Endodermal cell (in vitro differentiated cells): Measurements from ENCODE around the gene MAVS. TPM values are rescaled to one million over a fixed set of nuclear protein-coding genes. Genes with fewer than 3 reads are reported as not detected.

Experiments used
- DNase-seq: peaks from one replicate; pipeline ENCODE4 v3.0.0-alpha.2; 2017
- H3K27ac ChIP-seq: 2 replicates; pipeline ENCODE4 v1.5.1; 2013; ENCODE audit warnings: mild to moderate bottlenecking, low read depth, low read length, moderate library complexity
- H3K27me3 ChIP-seq: 2 replicates; pipeline ENCODE4 v1.6.1; 2013; ENCODE audit warnings: mild to moderate bottlenecking, low read length, moderate library complexity; ENCODE audit not compliant: insufficient read depth, control insufficient read depth, poor library complexity, severe bottlenecking
- H3K36me3 ChIP-seq: 2 replicates; pipeline ENCODE4 v1.7.0; 2013; ENCODE audit warnings: mild to moderate bottlenecking, low read length, moderate library complexity; ENCODE audit not compliant: control insufficient read depth, insufficient read depth
- H3K4me1 ChIP-seq: one replicate; pipeline ENCODE4 v1.7.0; 2013; ENCODE audit warnings: low read length; ENCODE audit not compliant: control insufficient read depth, insufficient read depth
- H3K4me3 ChIP-seq: 2 replicates; pipeline ENCODE4 v1.5.1; 2013; ENCODE audit warnings: mild to moderate bottlenecking, low read length, moderate library complexity
- H3K9ac ChIP-seq: 2 replicates; pipeline ENCODE4 v1.6.1; 2013; ENCODE audit warnings: mild to moderate bottlenecking, low read length, moderate library complexity; ENCODE audit not compliant: poor library complexity, severe bottlenecking; ENCODE audit errors: extremely low read depth
- H3K9me3 ChIP-seq: 2 replicates; pipeline ENCODE4 v1.6.1; 2013; ENCODE audit warnings: mild to moderate bottlenecking, low read length, moderate library complexity; ENCODE audit not compliant: control insufficient read depth
- H3K27ac Mint-ChIP-seq: 2 replicates; pipeline ENCODE4 v1.8.0; 2020; ENCODE audit warnings: mixed read lengths
- H3K27me3 Mint-ChIP-seq: 2 replicates; pipeline ENCODE4 v1.8.0; 2021; ENCODE audit warnings: mild to moderate bottlenecking, mixed read lengths; ENCODE audit not compliant: insufficient read depth
- H3K36me3 Mint-ChIP-seq: 2 replicates; pipeline ENCODE4 v1.8.0; 2020; ENCODE audit warnings: low read depth, mixed read lengths
- H3K4me1 Mint-ChIP-seq: 2 replicates; pipeline ENCODE4 v1.8.0; 2020; ENCODE audit warnings: mixed read lengths
- H3K4me3 Mint-ChIP-seq: 2 replicates; pipeline ENCODE4 v1.8.0; 2020; ENCODE audit warnings: mild to moderate bottlenecking, moderate library complexity, mixed read lengths
- H3K9me3 Mint-ChIP-seq: 2 replicates; pipeline ENCODE4 v1.8.0; 2020; ENCODE audit warnings: mild to moderate bottlenecking, mixed read lengths
- WGBS, 2 experiments: methylation state at CpG; one replicate each; pipeline versions ENCODE4 v1.1.5 to v1.1.7; 2013; ENCODE audit warnings: missing lambda C conversion rate in 2 of 2, mixed read lengths in 1 of 2; ENCODE audit not compliant: insufficient coverage in 1 of 2, insufficient read length in 1 of 2; 5-methylcytosine and 5-hydroxymethylcytosine counted together
- total RNA-seq, 2 donors: library from RNA; stranded (reverse); fragmentation: NEBNext Ultra II Directional in 1 of 2; extraction: Animal tissue kit (Norgen Biotek cat#: 25700) in 1 of 2; gene quantifications; 2 replicates in 1 of 2; 3 replicates in 1 of 2; pipeline ENCODE4 v1.2.1, GENCODE V29; 2021
- TF ChIP-seq, protein P1 (sequence below): fragments of 200-600 bp; sonication (generic); conservative IDR thresholded peaks from 2 replicates; pipeline ENCODE4 v1.5.0; 2021; ENCODE audit warnings: antibody characterized with exemption, mild to moderate bottlenecking

Gene MAVS
- total RNA-seq, 2 donors from 2014 or later: 43.1 to 43.2 TPM

DNA sequence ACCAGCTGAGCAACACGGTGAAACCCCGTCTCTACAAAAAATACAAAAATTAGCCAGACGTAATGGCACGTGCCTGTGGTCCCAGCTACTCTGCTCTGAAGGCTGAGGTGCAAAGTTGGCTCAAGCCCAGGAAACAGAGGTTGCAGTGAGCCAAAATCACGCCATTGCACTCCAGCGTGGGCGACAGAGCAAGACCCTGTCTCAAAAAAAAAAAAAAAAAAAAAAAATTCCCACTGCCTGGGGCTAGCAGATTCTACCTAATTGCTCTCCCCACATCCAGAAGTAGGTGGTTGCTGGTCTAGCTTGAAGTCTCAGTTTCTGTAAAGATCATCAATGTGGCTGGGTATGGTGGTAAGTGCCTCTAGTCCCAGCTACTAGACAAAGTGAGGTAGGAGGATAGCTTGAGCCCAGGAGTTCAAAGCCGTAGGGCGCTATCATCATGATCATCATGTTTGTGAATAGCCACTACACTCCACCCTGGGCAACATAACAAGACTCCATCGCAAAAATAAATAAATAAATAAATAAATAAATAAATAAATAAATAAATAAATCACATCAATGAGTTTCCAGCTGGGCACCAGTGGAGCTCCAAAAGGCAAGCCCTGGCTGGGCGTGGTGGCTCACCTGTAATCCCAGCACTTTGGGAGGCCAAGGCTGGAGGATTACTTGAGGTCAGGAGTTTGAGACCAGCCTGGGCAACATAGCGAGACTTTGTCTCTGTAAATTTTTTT, 32.6 kb upstream of the MAVS start:
- 92% methylated on average over 4 to 11 of the region's 12 CpGs for WGBS, 2 experiments
- Histone ChIP-seq H3K27me3 (no peaks in the 10 kb centered on the region), H3K36me3 (no peaks in the 10 kb centered on the region), H3K9me3 (no peaks in the 10 kb centered on the region), H3K4me1 (no peaks in the 10 kb centered on the region), H3K9ac (no peak overlapping the region), H3K27ac (no peak overlapping the region), H3K4me3 (no peak overlapping the region)
- Mint-ChIP-seq H3K9me3 (no peaks in the 10 kb centered on the region), H3K27me3 (peaks cover 8% of the 10 kb centered on the region), H3K27ac (no peak overlapping the region), H3K36me3 (no peaks in the 10 kb centered on the region), H3K4me3 (no peak overlapping the region), H3K4me1 (no peaks in the 10 kb centered on the region)
- TF ChIP-seq, protein P1, sequence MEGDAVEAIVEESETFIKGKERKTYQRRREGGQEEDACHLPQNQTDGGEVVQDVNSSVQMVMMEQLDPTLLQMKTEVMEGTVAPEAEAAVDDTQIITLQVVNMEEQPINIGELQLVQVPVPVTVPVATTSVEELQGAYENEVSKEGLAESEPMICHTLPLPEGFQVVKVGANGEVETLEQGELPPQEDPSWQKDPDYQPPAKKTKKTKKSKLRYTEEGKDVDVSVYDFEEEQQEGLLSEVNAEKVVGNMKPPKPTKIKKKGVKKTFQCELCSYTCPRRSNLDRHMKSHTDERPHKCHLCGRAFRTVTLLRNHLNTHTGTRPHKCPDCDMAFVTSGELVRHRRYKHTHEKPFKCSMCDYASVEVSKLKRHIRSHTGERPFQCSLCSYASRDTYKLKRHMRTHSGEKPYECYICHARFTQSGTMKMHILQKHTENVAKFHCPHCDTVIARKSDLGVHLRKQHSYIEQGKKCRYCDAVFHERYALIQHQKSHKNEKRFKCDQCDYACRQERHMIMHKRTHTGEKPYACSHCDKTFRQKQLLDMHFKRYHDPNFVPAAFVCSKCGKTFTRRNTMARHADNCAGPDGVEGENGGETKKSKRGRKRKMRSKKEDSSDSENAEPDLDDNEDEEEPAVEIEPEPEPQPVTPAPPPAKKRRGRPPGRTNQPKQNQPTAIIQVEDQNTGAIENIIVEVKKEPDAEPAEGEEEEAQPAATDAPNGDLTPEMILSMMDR: no peak
- DNase-seq: no peak

DNA sequence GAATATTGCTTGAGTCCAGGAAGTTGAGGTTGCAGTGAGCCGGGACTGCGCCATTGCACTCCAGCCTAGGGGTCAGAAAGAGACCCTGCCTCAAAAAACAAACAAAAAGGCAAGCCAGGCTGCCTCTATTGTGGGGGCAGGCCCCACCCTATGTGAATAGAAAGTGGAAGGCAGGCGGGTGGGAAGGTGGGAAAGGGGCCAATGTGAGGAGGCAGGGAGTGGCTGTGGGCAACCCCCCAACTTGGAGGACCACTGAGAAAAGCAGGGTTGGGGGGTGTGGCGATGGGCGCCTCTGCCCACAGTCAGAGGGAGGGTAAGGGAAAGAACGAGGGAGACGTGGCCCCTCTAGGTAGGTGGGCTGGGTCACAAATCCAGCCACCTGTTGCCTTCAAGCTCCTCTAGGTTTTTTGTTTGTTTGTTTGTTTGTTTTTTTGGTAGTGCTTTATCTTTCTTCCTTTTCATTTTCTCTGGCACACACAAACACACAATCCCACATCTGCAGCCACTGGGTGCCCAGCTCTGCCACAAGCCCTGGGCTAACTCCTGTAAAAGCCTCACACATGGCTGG, 31.6 kb upstream of the MAVS start:
- Mint-ChIP-seq H3K9me3 (no peaks in the 10 kb centered on the region), H3K27ac (no peak overlapping the region), H3K4me1 (no peaks in the 10 kb centered on the region), H3K27me3 (peaks cover 8% of the 10 kb centered on the region), H3K36me3 (no peaks in the 10 kb centered on the region), H3K4me3 (no peak overlapping the region)
- H3K4me3 ChIP-seq: no peak overlapping the region
- no peak overlapping the region for H3K9ac ChIP-seq
- DNase-seq: no peak
- TF ChIP-seq, protein P1: no peak
- no peaks in the 10 kb centered on the region for H3K9me3 ChIP-seq
- H3K4me1 ChIP-seq: peaks cover 4% of the 10 kb centered on the region
- no peak overlapping the region for H3K27ac ChIP-seq
- no peaks in the 10 kb centered on the region for H3K36me3 ChIP-seq
- no peaks in the 10 kb centered on the region for H3K27me3 ChIP-seq
- WGBS, 2 experiments: 90 to 92% methylated on average over 6 to 7 of the region's 7 CpGs

DNA sequence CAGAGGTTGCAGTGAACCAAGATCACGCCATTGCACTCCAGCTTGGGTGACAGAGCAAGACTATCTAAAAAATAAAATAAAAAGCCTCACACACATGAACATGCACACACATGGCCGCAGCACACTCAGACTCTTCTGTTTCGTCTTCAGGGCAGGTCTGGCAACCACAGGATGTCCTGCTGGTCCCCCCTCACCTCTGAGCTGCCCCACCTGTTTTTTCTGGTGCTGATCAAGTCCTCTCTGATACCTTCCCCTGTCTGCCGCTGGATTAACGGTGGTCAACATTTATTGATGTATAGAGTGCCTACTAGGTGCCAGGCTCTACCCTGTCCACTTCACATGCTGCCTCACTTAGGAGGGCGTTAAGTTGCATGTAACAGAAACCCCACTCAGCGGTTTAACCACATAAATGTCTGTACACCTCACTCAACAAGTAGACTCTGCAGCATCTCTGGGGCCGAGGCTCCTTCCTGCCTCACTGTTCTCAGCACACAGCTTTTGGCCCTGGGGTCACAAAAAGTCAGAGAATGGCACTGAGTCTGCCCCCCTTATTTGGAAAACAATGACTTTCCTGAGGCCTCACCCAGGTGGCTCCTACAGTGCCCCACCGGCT, 30.8 kb upstream of the MAVS start:
- 87 to 92% methylated on average over 6 to 9 of the region's 9 CpGs for WGBS, 2 experiments
- TF ChIP-seq, protein P1: no peak
- Histone ChIP-seq H3K27me3 (no peaks in the 10 kb centered on the region), H3K4me1 (peaks cover 4% of the 10 kb centered on the region), H3K9ac (no peak overlapping the region), H3K4me3 (no peak overlapping the region), H3K27ac (no peak overlapping the region), H3K36me3 (no peaks in the 10 kb centered on the region), H3K9me3 (no peaks in the 10 kb centered on the region)
- H3K4me1 Mint-ChIP-seq: no peaks in the 10 kb centered on the region
- H3K4me3 Mint-ChIP-seq: no peak overlapping the region
- DNase-seq: no peak
- no peaks in the 10 kb centered on the region for H3K36me3 Mint-ChIP-seq
- no peaks in the 10 kb centered on the region for H3K9me3 Mint-ChIP-seq
- H3K27me3 Mint-ChIP-seq: peaks cover 8% of the 10 kb centered on the region
- H3K27ac Mint-ChIP-seq: no peak overlapping the region
